ENCODE measurements around the gene KCNH8.

KCNH8 gene

GRCh38 chr3:19364148-19364547 lies 215.8 kb downstream of the KCNH8 start:
- peak; percentile 21 for DNase-seq (ENCODE audit: low spot score)

GRCh38 chr3:19365471-19365870 lies 217.2 kb downstream of the KCNH8 start:
- no peak for DNase-seq (ENCODE audit: low spot score)

GRCh38 chr3:19384868-19385267 lies 236.6 kb downstream of the KCNH8 start:
- no peak for DNase-seq (ENCODE audit: low spot score)

- DNase-seq (ENCODE audit: low spot score), result no peak
Measured at GRCh38 chr3:19392150-19392549, 243.8 kb downstream of the KCNH8 start.

GRCh38 chr3:19394946-19395345 lies 246.6 kb downstream of the KCNH8 start:
- DNase-seq (ENCODE audit: low spot score), result no peak

GRCh38 chr3:19396726-19397125 lies 248.4 kb downstream of the KCNH8 start:
- DNase-seq (ENCODE audit: low spot score), result no peak

- no peak for DNase-seq (ENCODE audit: low spot score)
Measured at GRCh38 chr3:19399356-19399755, 251.0 kb downstream of the KCNH8 start.

GRCh38 chr3:19399836-19400235 lies 251.5 kb downstream of the KCNH8 start:
- DNase-seq (ENCODE audit: low spot score), result no peak

- no peak for DNase-seq (ENCODE audit: low spot score)
Measured at GRCh38 chr3:19420159-19420558, 271.8 kb downstream of the KCNH8 start.

- no peak for DNase-seq (ENCODE audit: low spot score)
Measured at GRCh38 chr3:19425825-19426224, 277.5 kb downstream of the KCNH8 start.

- DNase-seq (ENCODE audit: low spot score), result no peak
Measured at GRCh38 chr3:19427422-19428149, 279.3 kb downstream of the KCNH8 start.

GRCh38 chr3:19428729-19429128 lies 280.4 kb downstream of the KCNH8 start:
- no peak for DNase-seq (ENCODE audit: low spot score)

GRCh38 chr3:19432669-19433068 lies 284.4 kb downstream of the KCNH8 start:
- no peak for DNase-seq (ENCODE audit: low spot score)

GRCh38 chr3:19436746-19437145 lies 288.4 kb downstream of the KCNH8 start:
- no peak for DNase-seq (ENCODE audit: low spot score)

- no peak for DNase-seq (ENCODE audit: low spot score)
Measured at GRCh38 chr3:19439944-19440343, 291.6 kb downstream of the KCNH8 start.

- no peak for DNase-seq (ENCODE audit: low spot score)
Measured at GRCh38 chr3:19446138-19446537, 297.8 kb downstream of the KCNH8 start.

- no peak for DNase-seq (ENCODE audit: low spot score)
Measured at GRCh38 chr3:19446687-19447086, 298.4 kb downstream of the KCNH8 start.

GRCh38 chr3:19455546-19455945 lies 307.2 kb downstream of the KCNH8 start:
- no peak for DNase-seq (ENCODE audit: low spot score)

- no peak for DNase-seq (ENCODE audit: low spot score)
Measured at GRCh38 chr3:19456738-19457137, 308.4 kb downstream of the KCNH8 start.

GRCh38 chr3:19457449-19457848 lies 309.1 kb downstream of the KCNH8 start:
- no peak for DNase-seq (ENCODE audit: low spot score)

GRCh38 chr3:19467761-19468160 lies 319.5 kb downstream of the KCNH8 start:
- no peak for DNase-seq (ENCODE audit: low spot score)

- no peak for DNase-seq (ENCODE audit: low spot score)
Measured at GRCh38 chr3:19471138-19471537, 322.8 kb downstream of the KCNH8 start.

- no peak for DNase-seq (ENCODE audit: low spot score)
Measured at GRCh38 chr3:19473971-19474580, 325.8 kb downstream of the KCNH8 start.

GRCh38 chr3:19476281-19476680 lies 328.0 kb downstream of the KCNH8 start:
- DNase-seq (ENCODE audit: low spot score), result no peak

All from RKO (cell line).